ENCODE data around the gene DYNC1I1. TPM values are rescaled to one million over a fixed set of nuclear protein-coding genes. Genes with fewer than 3 reads are reported as not detected.

Gene DYNC1I1
- total RNA-seq, 1 donor from 2014 or later, result 2.2 TPM

DNA sequence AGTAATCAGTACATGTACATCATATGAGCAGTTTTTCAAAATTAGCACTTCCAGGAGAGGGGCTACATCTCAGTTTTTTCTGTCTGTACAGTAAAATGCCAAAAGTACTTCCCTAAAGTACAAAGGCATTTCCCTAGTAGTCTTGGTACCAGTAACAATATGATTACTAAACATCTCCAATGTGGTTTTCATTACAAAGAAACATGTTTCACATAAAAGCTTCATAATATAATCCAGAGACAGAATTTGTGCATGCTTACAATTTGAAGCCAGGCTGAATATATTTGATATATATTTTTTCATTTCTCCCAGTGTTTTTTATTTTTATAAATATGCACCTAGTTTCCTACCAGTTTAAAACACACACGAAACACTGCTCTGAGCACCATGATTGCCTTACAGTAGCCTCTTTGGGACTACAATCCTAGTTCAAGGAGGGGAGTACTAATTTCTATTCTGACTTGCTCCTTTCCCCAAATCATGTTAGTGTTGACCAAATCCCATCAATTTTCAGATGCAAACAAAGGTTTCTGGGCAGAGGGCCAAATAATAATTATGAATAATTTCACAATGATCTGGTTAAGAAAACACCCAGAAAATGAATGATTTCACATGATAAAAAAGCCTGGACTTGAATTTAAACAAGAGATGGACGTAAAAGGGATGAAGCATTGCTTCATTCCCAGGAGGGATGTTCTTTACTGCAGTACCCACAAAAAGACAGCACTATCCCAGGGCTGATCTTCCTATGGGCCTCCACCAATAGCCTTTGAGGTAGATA lies 348.3 kb downstream of the DYNC1I1 start:
- DNase-seq (ENCODE audit: extremely low read depth, low read depth, low spot score), result peak; percentile 5

- DNase-seq (ENCODE audit: extremely low read depth, low read depth, low spot score), result no peak
Measured at GRCh38 chr7:96121752-96122151, 349.4 kb downstream of the DYNC1I1 start.

GRCh38 chr7:96122746-96123145 lies 350.4 kb downstream of the DYNC1I1 start:
- no peak for DNase-seq (ENCODE audit: extremely low read depth, low read depth, low spot score)

GRCh38 chr7:96126382-96126781 lies 354.0 kb downstream of the DYNC1I1 start:
- DNase-seq (ENCODE audit: extremely low read depth, low read depth, low spot score), result no peak

- no peak for DNase-seq (ENCODE audit: extremely low read depth, low read depth, low spot score)
Measured at GRCh38 chr7:96127746-96128145, 355.4 kb downstream of the DYNC1I1 start.

DNA sequence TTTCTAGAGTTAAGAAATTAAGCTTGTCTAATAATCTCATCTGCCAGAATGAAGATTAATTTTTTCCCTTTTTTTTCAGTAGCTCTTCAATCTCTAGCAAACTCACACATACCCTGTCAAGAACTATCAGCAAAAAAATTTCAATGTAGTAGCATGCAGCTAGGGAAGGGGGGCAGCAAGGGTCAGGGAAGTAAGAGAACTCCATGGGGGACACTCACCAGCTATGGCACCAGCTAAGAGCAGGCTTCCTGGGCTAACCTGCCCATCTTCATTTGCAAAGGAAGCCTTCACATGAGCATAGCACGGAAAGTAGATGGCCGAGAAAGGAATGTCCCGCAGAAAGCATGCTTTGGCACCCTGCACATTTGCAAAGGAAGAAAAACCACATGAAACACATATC lies 359.2 kb downstream of the DYNC1I1 start:
- no peak for DNase-seq (ENCODE audit: extremely low read depth, low read depth, low spot score)

- no peak for DNase-seq (ENCODE audit: extremely low read depth, low read depth, low spot score)
Measured at GRCh38 chr7:96135241-96135640, 362.9 kb downstream of the DYNC1I1 start.

DNA sequence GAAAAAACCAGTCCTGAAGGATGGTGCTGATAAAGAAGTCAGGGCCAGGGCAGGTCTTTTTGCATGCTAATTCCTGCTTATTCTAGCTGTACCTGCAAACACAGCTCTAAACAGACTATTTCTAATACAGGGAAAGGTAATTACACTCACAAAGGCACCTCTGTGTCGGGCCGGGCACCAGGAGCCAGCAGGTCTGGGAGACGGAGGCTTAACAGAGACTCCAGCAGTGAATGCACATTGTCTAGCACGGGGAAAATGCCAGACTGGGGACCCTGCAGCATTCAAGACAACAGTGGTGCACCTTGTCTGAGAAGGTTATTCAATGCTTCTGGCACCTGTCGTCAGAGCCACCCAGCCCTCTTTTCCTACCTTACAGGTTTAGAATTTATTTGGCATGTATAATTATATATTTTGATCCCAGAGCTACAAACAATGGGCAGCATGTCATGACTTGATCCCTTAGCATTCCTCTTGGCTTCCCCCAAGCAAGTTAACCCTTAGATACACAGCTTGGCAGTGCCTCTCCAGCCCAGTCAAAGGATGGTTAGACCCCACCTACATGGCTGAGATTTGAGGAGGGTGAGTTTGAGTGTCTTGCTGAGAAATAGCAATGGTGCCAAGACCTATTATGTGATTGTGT lies 364.4 kb downstream of the DYNC1I1 start:
- DNase-seq (ENCODE audit: extremely low read depth, low read depth, low spot score), result no peak

DNA sequence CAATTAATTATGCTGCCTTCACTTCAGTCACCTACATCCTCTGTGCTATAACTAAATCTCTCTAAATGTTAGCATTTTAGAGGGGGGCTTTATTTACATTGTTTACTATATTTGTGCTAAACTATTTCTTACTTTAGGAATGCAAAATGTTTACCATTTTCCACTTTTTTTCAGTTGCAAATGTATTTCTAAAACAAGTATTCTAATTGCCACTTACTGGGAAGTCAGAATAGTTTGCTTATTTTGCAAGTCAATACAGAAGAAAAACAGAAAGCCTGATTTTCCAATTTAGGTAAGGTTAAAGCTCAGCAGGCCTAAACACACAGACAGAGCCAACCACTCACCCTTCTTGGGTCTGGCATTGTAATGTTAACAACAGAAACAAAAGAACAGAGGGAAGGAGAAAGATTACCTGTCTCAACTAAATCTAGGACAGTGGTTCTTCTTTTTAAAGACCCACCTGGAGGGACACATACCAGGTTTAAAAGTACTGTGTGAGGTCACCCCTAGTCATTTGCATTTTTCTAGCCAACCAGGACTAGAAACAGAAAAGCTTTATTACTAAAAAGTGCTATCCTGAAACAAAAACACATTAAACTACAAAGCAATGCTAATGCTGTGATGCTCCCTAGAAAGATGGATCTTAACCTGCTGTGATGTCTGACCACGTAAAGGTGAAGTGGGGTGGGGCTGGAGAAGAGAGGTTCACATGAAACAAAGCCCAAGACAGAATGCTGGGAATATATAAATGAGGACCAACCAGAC lies 371.3 kb downstream of the DYNC1I1 start:
- no peak for DNase-seq (ENCODE audit: extremely low read depth, low read depth, low spot score)

DNA sequence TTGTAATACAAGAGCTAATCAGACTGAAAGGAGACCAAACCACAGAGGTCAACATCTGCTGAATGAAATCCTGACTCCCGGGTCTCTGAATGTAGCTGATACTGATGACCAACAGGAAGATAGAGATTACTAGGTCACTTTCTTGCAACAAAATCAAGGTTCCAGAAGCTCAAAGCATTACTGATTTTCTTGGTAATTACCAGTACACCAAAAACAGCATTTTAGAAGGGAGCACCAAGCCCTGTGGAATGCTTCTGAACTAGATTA lies 371.8 kb downstream of the DYNC1I1 start:
- DNase-seq (ENCODE audit: extremely low read depth, low read depth, low spot score), result no peak

Other genes starting within 250 kb of the DYNC1I1 start
- 2.2 and 8.7 TPM in 2 replicates for gene PDK4, start 176.0 kb upstream of the DYNC1I1 start, total RNA-seq